ENCODE results near the gene NTM.

NTM gene

DNA sequence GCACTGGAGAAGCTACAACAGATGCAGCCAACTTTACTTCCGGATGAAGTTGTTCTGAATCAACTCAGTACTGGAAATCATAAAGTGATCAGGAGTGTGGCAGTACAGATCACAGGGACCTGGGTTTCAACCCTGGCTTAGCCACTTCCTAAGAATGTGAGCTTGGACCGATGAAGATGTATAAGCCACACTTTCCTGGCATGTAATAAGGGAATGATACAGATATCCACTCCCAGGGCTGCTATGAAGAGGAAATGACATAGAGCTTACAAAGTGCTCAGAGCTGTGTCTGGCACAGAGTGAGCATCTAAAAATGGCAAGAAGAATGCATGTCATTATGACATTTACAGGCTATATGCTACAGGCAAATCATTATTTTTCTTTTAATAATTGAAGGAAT is 378.7 kb downstream of the NTM start:
- no peak for DNase-seq

DNA sequence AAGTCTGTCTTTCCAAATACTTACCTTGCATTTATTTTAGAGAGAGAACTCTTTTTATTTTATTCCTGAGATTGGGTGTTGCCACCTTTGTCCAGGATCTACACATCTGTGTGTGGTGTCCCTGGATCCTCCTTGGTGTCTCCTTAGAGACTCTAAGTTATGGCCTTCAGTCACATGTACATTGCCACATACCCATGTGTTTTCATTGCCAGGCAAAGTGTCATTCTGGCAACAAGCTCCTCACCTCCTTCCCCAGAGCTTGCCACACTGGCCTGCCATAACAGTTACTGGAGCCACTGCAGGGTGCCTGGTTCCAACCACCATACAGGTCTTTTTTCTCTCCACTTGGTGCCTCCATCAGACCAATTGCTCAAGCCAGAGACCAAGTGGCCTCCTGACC is 379.7 kb downstream of the NTM start:
- no peak for DNase-seq

DNA sequence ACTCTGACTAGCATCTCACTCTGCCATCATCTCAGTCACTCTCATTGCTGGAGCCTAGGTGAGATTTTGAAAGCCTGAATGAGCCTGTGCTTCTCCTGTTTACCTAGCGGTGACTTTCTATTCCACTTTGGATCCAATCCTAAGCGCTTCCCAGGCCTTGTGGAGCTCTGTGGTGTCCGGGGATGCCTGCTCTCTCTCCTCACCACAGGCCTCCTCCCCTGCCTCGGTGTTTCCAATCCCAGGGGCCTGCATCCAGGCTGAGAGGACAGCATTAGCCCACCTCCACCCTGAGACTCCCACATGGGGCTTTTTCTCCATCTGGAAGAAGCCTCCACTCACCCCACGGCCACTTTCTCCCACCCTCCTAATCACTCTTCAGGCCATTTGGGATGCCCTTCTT is 380.3 kb downstream of the NTM start:
- DNase-seq: no peak

GRCh38 chr11:131754671-131755070 is 384.3 kb downstream of the NTM start:
- DNase-seq: no peak

GRCh38 chr11:131756479-131757110 is 386.2 kb downstream of the NTM start:
- no peak for DNase-seq

DNA sequence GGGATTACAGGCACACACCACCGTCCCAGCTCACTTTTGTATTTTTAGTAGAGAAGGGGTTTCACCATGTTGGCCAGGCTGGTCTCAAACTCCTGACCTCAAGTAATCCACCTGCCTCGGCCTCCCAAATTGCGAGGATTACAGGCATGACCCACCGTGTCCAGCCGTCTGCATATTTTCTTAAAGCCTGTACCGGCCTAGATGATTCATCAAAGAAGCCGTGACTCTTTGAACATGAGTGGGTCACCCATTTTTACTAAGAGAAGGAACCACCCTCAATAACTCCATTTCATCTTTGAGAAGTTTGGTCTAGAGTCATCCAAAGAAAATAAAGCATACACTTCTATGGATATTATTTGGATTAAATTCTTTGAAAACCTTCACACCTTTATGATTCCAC is 388.3 kb downstream of the NTM start:
- no peak for DNase-seq

GRCh38 chr11:131759140-131759539 is 388.7 kb downstream of the NTM start:
- DNase-seq: no peak

DNA sequence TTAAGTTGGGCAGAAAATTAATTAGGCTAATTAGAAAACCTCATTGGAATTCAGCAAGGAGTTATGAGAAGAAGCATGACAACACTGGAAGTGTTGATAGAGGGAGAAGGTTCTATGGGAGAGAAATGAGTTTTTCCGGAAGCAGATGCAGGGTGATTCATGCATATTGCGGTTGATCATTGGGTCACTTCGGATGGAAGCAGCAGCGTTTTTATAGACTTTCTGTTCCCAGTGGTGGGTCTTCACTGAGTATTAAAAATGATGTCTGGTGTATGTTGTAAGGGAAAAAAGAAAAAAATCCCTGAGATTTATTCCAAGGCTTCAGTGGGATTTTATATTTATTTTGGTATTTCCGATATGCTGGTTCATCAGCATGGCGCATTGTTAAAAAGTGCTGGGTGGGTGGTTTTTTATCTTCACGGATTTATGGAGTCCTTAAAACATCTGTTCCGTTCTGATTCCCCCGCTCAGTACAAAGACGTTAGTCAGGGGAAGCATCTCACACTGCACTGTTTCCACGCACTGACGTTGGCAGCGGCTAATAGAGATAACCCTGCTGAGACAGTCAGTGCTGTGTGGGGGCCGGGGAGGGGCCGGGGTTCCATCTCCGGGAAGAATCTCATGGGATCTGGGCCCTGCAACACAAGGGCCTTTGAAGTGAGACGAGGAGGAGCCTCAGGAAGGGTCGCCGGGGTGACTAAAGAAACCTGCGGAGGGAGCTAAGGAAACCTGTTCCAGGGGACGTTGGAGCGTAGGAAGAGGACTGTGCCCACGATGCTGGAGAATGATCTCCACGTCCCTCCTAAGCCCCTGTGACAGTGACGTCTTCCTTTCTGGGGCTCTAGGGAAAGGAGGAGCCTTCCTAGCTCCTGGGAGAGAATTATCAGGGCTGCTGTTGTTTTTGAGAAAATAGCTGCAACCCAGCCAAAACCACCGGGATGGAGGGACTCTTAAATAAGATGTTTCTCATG is 390.0 kb downstream of the NTM start:
- DNase-seq: no peak

- DNase-seq: peak; percentile 80
Observed at GRCh38 chr11:131762346-131763110, 392.1 kb downstream of the NTM start.

GRCh38 chr11:131763193-131763890 is 392.9 kb downstream of the NTM start:
- no peak for DNase-seq

DNA sequence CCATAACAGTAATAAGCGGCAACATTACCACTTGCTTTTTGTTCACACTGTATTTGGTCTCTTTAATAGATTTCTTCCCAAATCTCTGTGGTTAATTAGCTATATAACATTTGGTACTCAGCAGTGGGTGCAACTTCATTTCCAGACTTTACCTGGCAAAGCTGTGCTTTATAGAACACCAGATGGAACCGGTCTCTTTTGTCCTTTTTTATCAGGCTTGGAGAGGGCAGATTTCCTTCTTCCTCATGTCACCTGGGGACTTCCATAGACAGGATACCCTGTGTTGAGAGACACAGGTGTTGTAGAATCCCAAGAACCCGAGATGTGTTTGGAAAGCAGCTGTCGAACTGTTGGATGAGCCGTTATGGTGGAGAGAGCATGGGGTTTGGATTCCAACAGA is 393.7 kb downstream of the NTM start:
- DNase-seq: no peak

DNA sequence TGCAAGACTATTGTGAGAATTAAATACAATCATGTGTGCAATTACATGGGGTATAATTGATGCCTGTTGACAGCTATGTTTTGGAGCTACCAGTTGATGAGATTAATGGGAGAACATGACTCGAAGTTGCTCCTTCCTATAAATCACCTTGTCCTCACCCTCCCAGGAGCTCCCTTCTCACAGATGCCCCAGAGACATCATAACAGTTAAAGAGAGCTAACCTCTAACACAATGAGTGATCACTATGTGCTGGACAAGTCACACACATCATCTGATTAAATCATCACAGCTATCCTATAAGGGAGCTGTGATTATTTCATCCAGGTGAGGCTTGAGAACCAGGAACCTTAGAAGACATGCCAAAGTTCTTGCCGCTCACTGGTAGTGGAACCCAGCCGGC is 394.2 kb downstream of the NTM start:
- DNase-seq: no peak

DNA sequence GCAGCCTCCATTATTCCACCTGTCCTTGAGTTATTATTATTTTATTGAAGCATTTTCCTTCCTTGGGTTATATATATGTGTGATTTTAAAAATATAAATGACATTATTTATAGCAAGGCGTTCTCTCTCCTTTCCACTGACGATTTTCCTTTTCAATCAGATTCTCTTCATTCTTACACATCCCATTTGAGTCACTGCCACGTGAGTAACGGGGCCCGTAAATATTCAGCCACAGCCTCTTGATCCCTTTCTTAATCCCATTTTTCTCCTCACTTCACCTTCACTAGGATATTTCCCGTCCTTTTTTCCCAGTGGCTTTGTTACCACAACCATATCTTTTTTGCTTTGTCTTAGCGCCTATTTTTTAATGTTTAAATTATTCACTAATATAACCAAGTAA is 396.2 kb downstream of the NTM start:
- DNase-seq: no peak

- no peak for DNase-seq
Observed at GRCh38 chr11:131767421-131767820, 397.0 kb downstream of the NTM start.

- DNase-seq: no peak
Observed at GRCh38 chr11:131770801-131771200, 400.4 kb downstream of the NTM start.

DNA sequence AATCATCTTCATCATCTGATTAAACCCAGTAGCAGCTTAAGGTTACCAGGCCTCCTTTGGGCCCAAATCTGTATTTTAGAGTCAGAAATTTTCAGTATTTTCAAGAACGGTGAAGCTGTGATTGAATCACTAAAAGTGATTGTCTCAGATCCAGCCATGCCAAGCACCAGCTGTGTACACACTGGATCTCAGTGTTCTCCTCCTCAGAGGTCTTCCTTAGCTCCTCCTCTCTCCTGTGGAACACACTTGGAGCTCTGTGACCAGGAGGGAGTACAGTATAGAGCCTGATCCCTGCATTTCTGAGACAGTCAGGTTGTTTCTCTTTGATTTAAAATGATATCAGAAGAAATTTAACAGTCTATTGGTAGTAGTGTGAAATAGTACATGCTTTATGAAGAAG is 401.1 kb downstream of the NTM start:
- DNase-seq: no peak

DNA sequence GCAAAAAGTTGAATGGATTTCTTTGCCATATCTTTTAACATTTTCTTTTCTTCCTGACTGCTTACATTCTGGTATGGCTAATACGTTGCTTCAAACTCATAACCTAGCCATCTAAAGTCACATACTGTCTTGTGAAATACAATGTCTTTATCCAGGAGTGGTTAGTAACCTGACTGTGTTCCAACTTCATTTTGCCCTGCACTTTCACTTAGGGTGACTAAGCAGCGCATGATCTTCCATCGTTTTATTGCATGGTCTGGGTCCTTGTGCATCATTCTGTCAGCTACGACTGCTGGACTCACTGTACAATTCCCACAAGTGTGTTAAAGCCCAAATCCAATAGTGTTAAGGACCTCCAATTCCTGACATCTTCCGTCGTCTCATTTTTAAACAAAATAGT is 403.2 kb downstream of the NTM start:
- no peak for DNase-seq

- DNase-seq: no peak
Observed at GRCh38 chr11:131776211-131776610, 405.8 kb downstream of the NTM start.

DNA sequence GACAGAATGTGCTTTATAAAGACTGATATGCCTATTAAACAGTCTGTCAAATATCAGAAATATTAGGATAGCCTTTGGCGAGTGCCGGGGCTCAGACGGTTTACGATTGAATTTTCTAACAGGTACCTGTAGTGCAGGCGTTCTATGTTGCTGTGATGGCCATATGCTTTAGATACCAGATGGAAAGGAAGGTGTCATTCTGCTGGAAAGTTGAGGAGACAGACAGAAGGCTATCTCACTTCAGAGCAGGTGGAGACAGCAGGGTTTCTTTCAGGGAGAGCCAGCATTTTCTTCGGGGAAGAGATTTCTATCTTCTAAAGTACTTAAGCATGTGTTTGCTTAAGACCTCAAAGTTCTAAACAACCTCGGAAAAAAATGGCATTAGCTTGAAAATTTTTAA is 415.4 kb downstream of the NTM start:
- DNase-seq: no peak

DNA sequence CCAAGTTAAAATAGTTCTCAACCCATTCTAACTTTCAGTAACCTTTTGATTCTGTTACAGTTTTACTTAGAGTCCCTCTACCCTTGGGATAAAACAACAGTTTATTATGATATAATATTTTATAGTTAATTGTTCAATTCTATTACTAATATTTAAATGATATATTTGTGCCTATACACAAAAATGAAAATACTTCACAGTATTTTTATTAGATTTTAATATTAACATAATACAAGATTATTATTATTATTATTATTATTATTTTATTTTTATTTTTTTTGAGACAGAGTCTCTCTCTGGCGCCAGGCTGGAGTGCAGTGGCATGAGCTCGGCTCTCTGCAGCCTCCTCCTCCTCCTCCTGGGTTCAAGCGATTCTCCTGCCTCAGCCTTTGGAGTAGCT is 416.7 kb downstream of the NTM start:
- DNase-seq: no peak

GRCh38 chr11:131790586-131790985 is 420.2 kb downstream of the NTM start:
- DNase-seq: no peak

DNA sequence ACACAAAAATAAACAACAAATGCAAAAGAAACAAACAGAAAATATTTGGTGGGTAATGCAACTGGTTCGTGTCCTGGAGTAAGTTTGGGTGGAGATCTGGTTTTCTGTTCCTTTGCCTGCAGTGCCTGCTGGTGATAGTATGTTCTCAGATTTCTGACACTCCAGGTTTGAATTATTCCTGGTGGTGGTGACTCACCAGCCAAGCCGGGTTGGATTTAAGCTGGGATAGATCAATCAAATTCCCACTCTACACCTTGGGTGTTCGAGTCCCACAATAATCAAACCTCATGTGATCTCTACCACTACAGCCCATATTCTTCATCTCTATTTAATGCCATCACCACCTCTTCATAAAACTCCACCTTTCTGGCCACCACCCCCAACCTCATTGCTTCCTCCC is 421.8 kb downstream of the NTM start:
- DNase-seq: no peak

DNA sequence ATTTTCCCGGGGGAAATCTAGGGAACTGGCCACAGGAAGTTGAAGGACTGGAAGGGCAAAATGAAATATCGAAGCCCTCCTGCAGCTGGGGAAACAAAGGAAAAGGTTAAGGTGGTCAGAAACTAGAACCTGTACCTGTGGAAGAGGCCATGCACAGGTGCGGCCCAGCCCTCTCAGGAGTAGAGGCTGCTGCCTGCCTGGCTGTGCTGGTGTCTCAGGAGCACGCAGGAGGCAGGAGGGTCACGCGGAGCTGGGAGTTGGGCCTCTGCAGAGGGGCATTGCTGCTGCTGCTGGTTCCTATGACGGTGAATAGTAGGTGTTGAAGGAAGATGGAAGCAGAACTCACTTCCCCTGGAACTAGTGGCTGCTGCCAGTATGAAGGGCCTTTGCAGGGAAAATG is 425.7 kb downstream of the NTM start:
- no peak for DNase-seq
